PC-3 (cell line): Measurements from ENCODE around the gene SPATS2.

Experiments
- EZH2 ChIP-seq: fragments of 300-600 bp; sonication (generic); IDR thresholded peaks from one replicate; pipeline ENCODE4 v1.6.1; 2017; ENCODE audit warnings: antibody characterized with exemption, mild to moderate bottlenecking, low read length; ENCODE audit not compliant: unreplicated experiment
- TF ChIP-seq, protein P1 (sequence below): fragments of 300-600 bp; sonication (generic); conservative IDR thresholded peaks from 2 replicates; pipeline ENCODE4 v1.5.1; 2017; ENCODE audit warnings: antibody characterized with exemption, low read depth, mild to moderate bottlenecking, low read length

DNA sequence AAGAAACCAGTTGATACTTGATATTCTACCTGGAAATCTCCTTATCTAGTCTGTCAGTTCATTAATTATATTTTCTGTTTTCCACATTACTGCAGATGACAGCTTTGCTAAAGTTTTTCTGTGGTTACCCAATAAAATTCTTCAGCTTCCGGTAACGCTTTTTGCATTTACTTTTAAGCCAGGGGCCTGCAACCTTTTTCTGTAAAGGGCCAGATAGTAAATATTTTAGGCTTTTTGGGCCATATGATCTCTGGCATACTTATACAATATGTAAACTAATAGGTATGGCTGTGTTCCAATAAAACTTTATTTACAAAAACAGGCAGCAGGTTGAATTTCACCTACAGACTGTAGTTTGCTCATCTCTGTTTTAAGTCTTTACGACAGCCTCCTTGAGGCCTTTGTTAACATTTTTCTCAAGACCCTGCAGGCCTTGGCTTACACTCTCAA, 48.3 kb downstream of the SPATS2 start:
- TF ChIP-seq, protein P1, sequence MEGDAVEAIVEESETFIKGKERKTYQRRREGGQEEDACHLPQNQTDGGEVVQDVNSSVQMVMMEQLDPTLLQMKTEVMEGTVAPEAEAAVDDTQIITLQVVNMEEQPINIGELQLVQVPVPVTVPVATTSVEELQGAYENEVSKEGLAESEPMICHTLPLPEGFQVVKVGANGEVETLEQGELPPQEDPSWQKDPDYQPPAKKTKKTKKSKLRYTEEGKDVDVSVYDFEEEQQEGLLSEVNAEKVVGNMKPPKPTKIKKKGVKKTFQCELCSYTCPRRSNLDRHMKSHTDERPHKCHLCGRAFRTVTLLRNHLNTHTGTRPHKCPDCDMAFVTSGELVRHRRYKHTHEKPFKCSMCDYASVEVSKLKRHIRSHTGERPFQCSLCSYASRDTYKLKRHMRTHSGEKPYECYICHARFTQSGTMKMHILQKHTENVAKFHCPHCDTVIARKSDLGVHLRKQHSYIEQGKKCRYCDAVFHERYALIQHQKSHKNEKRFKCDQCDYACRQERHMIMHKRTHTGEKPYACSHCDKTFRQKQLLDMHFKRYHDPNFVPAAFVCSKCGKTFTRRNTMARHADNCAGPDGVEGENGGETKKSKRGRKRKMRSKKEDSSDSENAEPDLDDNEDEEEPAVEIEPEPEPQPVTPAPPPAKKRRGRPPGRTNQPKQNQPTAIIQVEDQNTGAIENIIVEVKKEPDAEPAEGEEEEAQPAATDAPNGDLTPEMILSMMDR, result no peak
- TF ChIP-seq EZH2, result no peak
